Epithelial cell of esophagus (primary cell): ENCODE data around the gene RNF125.

Source experiments
- DNase-seq: peaks from one replicate; pipeline ENCODE4 v3.0.0; 2010; ENCODE audit warnings: low read depth
- H3K4me3 ChIP-seq: 2 replicates; pipeline ENCODE4 v1.5.1; 2011; ENCODE audit warnings: mild to moderate bottlenecking, low read length, control low read depth
- TF ChIP-seq, protein P1 (sequence below): IDR thresholded peaks from 2 replicates; pipeline ENCODE4 v1.5.1; 2011; ENCODE audit warnings: low read depth, mild to moderate bottlenecking, low read length, control low read depth, inconsistent platforms; ENCODE audit not compliant: insufficient read depth; ENCODE audit errors: missing control alignments

RNF125 gene

DNA sequence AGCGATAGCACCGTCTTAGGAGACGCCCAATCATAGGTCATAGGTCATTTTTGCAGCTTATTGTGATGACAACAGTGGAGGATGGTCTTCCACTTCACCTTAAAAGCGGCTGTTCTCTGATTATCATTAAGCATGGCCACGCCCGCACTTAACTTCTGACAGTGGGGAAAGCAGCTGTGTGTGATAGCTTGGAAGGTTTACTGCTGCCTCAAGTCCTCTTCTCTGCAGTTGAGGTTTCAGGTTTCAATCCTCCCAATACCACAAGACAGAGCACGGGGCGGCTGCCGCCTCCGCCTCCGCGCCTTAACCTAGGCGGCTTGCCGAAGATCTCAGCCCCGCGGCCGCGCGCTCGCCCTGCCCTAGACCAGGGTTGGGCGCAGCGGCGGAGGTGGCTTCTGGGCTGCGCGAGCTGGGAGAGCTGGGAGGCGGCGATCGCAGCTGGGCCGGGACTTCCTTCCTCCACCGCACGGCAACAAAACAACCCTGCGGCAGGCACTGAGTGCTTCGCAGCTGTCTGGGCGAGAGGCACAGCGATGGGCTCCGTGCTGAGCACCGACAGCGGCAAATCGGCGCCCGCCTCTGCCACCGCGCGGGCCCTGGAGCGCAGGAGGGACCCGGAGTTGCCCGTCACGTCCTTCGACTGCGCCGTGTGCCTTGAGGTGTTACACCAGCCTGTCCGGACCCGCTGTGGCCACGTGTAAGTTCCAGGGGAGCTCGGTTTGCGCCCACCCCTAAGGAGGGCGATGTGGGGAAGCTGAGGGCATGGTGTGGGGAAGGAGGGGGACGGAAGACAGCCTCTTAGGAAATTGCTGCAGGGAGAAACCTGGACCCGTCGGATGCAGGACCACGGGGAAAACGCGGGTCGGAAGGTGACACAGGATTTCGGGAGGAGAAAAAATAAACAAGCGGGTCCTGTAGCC lies at the start of gene RNF125:
TSS of gene RNF125 (plus strand) at position 495 of the 920 bp plus-strand sequence. CDS start at position 534, 39 bp downstream.
- TF ChIP-seq, protein P1, sequence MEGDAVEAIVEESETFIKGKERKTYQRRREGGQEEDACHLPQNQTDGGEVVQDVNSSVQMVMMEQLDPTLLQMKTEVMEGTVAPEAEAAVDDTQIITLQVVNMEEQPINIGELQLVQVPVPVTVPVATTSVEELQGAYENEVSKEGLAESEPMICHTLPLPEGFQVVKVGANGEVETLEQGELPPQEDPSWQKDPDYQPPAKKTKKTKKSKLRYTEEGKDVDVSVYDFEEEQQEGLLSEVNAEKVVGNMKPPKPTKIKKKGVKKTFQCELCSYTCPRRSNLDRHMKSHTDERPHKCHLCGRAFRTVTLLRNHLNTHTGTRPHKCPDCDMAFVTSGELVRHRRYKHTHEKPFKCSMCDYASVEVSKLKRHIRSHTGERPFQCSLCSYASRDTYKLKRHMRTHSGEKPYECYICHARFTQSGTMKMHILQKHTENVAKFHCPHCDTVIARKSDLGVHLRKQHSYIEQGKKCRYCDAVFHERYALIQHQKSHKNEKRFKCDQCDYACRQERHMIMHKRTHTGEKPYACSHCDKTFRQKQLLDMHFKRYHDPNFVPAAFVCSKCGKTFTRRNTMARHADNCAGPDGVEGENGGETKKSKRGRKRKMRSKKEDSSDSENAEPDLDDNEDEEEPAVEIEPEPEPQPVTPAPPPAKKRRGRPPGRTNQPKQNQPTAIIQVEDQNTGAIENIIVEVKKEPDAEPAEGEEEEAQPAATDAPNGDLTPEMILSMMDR, result no peak
- H3K4me3 ChIP-seq, result peak within 1 kb of the TSS; percentile 62
- DNase-seq, result peak; percentile 93

DNA sequence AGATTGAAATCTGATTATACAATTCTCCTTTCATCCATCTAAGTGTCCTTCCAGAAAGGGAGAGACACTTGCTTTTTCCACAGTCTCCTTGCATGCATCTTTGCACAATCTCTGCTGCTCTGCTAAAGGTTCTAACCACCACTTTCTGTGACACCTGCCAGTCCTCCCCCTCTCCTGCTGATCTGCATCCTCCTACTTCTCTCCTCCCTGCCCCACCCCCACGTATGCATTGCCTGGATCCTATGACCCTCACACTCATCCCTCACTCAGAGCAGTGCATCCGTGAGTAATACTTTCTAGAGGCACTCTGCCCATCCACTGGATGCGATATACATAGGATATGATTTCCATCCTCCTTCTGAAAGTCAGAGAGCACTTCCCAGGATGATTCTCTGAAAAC lies 48.0 kb upstream of the RNF125 start:
- H3K4me3 ChIP-seq, result no peak overlapping the region
- TF ChIP-seq, protein P1, result no peak
- no peak for DNase-seq

DNA sequence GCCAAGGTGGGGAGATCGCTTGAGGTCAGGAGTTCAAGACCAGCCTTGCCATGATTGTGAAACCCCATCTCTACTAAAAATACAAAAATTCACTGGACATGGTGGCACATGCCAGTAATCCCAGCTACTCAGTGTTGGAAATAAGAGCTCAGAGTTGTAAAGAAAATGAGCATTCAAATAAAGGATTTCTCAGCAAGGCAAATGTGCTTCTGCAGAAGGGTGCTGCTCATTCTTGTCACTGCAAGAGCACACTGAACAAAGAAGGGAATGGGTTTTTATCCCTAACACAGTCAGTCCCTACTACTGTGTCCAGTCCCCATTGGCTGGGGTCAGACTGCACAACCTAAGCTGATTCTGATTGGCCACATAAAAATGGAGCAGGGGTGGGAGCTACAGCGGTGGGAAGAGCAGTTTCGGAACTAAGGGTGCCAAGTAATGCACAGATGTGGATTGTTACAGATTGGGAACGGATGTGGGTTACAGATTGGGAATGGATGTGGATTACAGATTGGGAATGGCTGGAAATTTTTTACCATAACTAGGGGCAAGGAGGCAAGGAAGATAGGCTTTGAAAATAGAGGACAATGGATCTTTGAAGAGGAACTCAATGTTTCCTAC lies 44.6 kb upstream of the RNF125 start:
- TF ChIP-seq, protein P1, result no peak
- DNase-seq, result no peak
- H3K4me3 ChIP-seq, result no peak overlapping the region

DNA sequence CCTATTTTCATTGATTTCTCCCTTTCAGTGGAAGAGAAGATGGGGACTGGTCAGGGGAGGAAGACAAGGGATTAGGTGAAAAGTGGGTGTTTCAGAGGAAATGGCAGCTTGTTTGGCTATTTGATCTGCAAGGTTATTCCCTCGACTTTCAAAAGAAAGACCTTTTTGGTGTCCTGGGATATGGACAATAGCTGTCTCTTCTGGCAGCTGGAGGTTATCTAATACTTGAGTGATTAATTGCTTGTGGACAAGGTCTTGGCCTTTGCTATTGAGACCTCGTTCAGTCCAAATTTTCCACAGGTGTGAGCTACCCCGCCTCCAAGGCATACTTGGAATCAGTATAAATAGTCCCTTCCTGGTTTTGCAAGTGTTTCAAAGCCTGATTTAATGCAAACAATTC lies 42.4 kb upstream of the RNF125 start:
- TF ChIP-seq, protein P1, result no peak
- H3K4me3 ChIP-seq, result no peak overlapping the region
- no peak for DNase-seq

DNA sequence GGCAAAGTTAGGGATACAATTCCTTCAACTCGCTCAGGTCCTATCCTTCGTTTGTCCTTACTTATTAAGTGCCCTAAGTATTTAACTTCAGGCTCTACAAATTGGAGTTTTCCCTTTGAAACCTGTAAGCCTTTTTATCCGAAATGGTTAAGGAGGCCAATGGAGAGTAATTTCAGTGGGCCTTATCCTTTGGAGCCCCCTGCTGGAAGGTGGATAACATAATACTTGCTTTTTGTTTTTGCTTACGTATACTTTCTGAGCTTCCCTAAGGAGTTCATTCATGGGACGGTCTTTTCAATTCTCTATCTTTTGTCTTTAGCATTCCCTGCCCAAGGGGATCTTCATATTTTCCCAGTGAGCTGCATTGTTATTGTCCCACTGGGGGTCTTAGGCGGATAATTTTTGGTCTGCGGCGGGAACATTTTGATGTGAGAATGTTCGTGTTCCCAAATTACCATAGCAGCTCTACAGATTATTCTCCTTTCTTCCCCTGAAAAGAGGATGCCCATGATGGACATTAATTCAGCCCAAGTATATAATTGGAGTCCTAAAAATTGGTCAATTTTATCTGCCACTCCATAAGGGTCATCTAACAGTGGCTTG lies 41.3 kb upstream of the RNF125 start:
- DNase-seq, result peak; percentile 47
- TF ChIP-seq, protein P1, result peak; percentile 50
- no peak overlapping the region for H3K4me3 ChIP-seq

DNA sequence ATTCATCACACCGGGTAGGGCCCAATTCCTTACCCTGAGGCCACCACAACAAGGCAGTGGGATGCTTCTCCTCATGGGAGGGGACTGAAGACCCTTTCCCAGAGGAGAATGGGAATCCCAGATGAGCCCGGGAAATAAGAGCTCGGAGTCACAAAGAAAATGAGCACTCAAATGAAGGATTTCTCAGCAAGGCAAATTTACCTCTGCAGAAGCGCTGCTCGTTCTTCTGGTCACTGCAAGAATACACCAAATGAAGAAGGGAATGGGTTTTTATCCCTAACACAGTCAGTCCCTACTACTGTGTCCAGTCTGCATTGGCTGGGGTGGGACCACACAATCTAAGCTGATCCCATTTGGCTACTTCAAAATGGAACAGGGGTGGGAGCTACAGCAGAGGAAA lies 40.0 kb upstream of the RNF125 start:
- TF ChIP-seq, protein P1, result no peak
- no peak overlapping the region for H3K4me3 ChIP-seq
- DNase-seq, result no peak
